CD1c-positive myeloid dendritic cell (primary cell): ENCODE measurements around the gene EIPR1.
"Not testable (repeated sequence)": the region's sequence is repeated elsewhere in the genome, so short reads cannot be mapped to it uniquely, and the experiment has no call there.

Experiments
- DNase-seq: peaks from one replicate; pipeline ENCODE4 v3.0.0-alpha.2; 2016; ENCODE audit errors: extremely low spot score

Gene EIPR1

GRCh38 chr2:3287896-3288295 is 89.7 kb downstream of the EIPR1 start:
- DNase-seq, result no peak

- DNase-seq, result not testable (repeated sequence)
Measured at GRCh38 chr2:3286646-3287036, 91.0 kb downstream of the EIPR1 start.

GRCh38 chr2:3285901-3286645 is 91.5 kb downstream of the EIPR1 start:
- DNase-seq, result no peak

GRCh38 chr2:3284657-3285630 is 92.7 kb downstream of the EIPR1 start:
- no peak for DNase-seq

DNA sequence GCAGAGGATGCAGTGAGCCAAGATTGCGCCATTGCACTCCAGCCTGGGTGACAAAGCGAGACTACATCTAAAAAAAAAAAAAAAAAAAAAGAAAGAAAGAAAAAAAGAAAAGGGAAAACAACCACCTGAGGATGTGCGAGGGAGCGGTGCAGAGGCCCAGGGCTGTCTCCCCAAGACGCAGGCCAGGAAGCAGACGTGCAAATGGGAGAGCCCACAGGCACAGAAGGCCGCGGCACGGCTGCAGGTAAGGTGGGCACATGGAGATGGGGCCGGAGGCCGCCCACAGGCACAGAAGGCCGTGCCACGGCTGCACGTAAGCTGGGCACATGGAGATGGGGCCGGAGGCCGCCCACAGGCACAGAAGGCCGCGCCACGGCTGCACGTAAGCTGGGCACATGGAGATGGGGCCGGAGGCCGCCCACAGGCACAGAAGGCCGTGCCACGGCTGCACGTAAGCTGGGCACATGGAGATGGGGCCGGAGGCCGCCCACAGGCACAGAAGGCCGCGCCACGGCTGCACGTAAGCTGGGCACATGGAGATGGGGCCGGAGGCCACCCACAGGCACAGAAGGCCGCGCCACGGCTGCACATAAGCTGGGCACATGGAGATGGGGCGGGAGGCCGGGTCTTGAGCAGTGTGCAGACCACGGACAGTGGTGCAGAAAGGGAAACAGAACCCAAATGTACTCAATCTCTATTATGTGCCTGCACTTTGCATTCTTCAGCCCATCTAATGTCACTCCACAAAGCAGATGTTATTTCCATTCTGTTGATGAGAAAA is 93.6 kb downstream of the EIPR1 start:
- DNase-seq, result not testable (repeated sequence)

DNA sequence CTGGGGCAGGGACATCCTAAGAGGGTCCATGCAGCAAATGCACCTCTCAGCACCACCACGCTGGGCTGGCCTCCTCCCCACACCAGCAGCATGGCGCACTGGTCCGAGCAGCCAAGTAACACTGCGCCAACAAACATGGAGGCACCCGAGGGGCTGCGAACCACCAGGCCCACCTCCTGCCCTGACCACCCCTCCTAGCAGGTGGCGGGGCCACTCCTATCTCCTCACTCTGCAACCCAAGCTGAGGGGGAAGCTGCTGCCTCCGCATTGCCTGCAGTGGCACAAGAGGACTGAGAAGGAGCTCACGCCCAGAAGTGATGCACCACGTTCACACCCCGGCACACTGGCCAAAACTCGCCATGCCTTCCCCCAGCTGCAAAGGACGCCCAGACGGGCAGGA is 94.4 kb downstream of the EIPR1 start:
- no peak for DNase-seq

GRCh38 chr2:3282056-3282998 is 95.3 kb downstream of the EIPR1 start:
- DNase-seq, result no peak

DNA sequence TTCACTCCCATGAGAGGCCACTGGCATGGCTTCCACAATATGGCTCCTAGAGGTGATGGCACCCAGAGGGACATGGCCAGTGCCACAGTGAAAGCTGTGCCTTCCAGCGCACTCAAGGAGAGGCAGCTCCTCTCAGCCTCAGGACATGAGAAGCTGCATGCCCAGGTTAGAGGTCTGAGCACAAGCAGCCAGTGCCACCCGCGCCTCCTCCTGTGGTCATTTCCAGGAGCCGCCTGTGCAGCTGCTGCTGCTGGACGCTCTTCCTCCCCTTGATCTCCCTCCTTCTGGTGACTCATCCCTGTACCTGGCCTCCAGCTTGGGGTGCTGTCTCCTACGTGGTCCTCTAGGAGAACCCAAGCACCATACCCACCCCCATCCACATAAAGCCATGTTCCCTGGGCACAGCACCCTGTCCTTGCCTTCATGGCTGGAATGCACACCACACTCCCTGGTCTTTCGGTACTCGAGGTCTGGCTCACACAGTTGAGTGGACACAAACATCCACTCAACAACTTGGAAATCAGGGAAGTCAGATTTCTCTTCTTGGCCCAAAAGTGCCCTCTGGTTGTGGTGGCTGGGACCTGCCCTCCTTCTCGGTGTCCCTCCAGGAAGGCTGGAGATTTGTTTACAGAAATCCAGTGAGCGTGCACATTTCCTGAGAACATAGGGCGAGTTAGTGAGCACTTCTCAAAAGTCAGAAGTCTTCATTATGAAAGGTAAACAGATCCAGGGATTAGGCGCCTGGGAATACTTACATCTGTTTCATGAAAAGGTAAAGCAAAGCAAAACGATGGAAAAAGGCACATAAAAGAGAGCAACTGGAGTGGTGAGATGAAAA is 96.7 kb downstream of the EIPR1 start:
- DNase-seq, result no peak

DNA sequence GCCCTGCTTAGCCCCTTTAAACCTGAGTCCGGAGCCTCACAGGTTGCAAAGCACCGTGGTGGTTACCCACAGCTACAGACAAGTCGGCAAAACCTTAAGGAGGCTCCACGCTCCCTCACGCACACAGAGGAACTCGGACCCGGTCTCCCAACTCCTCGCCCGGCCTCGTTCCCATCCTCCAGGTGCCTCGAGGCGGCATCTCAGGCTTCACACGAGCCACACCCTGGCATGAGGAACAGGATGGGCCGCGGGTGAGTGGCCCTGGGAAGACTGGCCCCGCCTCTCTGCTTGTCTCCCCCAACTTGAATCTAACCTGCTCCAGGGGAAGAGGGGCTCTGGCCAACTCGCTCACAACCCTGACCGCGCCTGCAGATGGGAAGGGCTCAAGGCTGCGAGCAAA is 97.4 kb downstream of the EIPR1 start:
- no peak for DNase-seq

- DNase-seq, result no peak
Measured at GRCh38 chr2:3279236-3279960, 98.2 kb downstream of the EIPR1 start.

- DNase-seq, result no peak
Measured at GRCh38 chr2:3278521-3279218, 98.9 kb downstream of the EIPR1 start.

GRCh38 chr2:3277748-3278520 is 99.7 kb downstream of the EIPR1 start:
- DNase-seq, result no peak

DNA sequence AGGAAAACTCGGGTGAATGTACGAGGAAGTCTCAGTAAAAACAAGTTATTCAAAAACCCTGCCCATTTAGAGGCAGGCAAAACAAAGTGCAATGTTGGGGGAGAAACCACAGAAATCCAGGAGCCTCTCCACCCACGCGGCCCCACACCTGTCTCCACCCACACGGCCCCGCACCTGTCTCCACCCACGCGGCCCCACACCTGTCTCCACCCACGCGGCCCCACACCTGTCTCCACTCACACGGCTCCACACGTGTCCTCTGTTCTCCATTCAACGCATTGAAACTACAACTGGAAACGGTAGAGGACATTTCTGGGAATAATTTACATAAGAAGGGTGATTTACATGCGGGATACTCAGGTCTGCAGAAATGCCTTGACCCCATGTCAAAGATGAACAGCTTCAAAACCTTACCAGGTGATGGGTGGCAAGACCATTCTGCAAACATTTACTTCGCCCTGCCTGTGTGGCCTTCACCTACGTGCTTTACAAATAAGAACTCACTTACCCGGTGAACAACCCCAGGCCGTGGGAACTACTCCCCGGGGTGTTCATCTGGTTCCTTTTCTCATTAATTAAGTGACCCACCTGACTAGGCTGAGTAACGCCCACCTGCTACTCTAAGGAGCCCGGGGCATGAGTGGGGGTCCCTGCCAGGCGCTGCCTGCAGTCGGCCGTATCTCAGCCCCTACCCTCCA is 100.4 kb downstream of the EIPR1 start:
- no peak for DNase-seq

GRCh38 chr2:3272761-3273160 is 104.9 kb downstream of the EIPR1 start:
- no peak for DNase-seq

DNA sequence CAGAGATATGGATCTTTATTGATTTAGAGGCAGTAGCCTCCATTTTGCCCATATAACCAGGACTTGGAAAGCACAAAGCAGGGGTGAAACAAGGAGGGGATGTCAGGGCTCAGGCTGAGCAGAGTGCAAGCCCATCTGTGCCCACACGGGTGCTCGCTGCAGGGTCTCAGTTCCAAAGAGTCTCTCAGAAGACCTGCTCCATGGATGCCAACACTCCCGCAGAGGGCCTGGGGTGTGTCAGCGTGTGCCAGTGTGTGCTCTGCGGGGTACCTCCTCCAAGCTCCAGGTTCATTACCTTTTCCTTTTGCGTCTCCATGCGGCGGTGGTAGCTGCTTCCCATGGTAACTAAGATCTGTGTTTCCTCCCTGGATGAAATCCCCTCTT is 107.5 kb downstream of the EIPR1 start:
- DNase-seq, result no peak

DNA sequence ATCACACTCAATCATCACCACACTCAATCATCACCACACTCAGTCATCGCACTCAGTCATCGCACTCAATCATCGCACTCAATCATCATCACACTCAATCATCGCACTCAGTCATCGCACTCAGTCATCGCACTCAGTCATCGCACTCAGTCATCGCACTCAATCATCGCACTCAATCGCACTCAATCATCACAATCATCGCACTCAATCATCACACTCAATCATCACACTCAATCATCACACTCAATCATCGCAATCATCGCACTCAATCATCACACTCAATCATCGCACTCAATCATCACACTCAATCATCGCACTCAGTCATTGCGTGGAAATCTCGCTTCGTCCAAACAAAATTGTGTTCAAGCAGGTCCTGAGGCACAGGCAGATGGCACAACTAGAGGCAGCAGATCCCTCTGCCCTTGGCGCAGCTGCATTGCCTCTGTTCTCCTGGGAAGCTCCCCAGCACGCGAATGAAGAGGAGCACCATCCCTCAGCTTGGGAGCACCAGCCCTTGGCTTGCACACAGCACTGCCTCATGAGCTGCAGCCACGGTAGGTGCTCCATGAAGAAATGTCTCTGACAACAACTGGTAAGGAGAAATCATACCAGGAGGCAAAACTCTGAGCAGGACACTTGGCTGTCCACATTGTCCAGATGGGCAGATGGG is 108.1 kb downstream of the EIPR1 start:
- DNase-seq, result no peak

DNA sequence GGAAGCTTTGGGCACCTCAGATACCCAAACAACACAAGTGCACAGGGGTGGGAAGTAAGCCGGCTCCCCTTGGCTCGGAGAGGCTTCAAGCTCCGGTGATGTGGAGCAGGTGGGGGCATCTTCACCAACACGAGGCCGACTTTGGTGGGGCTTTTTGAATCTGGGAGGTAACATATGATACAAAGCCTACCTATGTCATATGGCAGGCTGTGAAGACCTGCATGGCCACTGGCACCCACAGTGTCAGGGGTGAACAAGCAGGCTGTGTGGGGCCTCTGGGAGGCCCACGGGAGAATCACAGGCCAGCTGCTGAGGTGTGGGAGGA is 109.0 kb downstream of the EIPR1 start:
- no peak for DNase-seq
